Endothelial cell of umbilical vein (primary cell): ENCODE results near the gene TOP1.

Experiments used
- EZH2 ChIP-seq: IDR thresholded peaks from 2 replicates; pipeline ENCODE4 v1.6.1; 2012; ENCODE audit warnings: borderline replicate concordance, low read depth, mild to moderate bottlenecking, moderate library complexity, low read length, inconsistent platforms; ENCODE audit not compliant: severe bottlenecking
- JUN ChIP-seq: IDR thresholded peaks from 2 replicates; pipeline ENCODE4 v1.6.1; 2011; ENCODE audit warnings: borderline replicate concordance, low read depth; ENCODE audit not compliant: insufficient read length, insufficient read depth
- POLR2A ChIP-seq: IDR thresholded peaks from 2 replicates; pipeline ENCODE4 v1.6.1; 2012; ENCODE audit warnings: low read depth, mild to moderate bottlenecking, control low read depth, low read length
- POLR2AphosphoS5 ChIP-seq: IDR thresholded peaks from 2 replicates; pipeline ENCODE4 v1.6.1; 2012; ENCODE audit warnings: low read depth, mild to moderate bottlenecking, control low read depth, low read length, moderate library complexity; ENCODE audit not compliant: insufficient read depth
- TF ChIP-seq, protein P1 (sequence below), 2 donors: IDR thresholded peaks; 1 replicate in 1 of 2; 2 replicates in 1 of 2; pipeline ENCODE4 v1.5.1; 2011; ENCODE audit warnings: low read length in 2 of 2, mild to moderate bottlenecking in 2 of 2, moderate library complexity in 2 of 2, control low read depth in 1 of 2, inconsistent platforms in 1 of 2, low read depth in 1 of 2; ENCODE audit not compliant: insufficient read depth in 1 of 2; ENCODE audit errors: extremely low read depth in 1 of 2

- TF ChIP-seq JUN (no peak), EZH2 (no peak), POLR2A (no peak), POLR2AphosphoS5 (no peak)
- TF ChIP-seq, protein P1, sequence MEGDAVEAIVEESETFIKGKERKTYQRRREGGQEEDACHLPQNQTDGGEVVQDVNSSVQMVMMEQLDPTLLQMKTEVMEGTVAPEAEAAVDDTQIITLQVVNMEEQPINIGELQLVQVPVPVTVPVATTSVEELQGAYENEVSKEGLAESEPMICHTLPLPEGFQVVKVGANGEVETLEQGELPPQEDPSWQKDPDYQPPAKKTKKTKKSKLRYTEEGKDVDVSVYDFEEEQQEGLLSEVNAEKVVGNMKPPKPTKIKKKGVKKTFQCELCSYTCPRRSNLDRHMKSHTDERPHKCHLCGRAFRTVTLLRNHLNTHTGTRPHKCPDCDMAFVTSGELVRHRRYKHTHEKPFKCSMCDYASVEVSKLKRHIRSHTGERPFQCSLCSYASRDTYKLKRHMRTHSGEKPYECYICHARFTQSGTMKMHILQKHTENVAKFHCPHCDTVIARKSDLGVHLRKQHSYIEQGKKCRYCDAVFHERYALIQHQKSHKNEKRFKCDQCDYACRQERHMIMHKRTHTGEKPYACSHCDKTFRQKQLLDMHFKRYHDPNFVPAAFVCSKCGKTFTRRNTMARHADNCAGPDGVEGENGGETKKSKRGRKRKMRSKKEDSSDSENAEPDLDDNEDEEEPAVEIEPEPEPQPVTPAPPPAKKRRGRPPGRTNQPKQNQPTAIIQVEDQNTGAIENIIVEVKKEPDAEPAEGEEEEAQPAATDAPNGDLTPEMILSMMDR (IDR thresholded peaks at IDR 0.05; ENCODE audit: extremely low read depth in 1 of 2, insufficient read depth in 1 of 2, low read depth in 1 of 2, low read length in 2 of 2) = no peak
Observed at GRCh38 chr20:41167118-41167470, 138.5 kb downstream of the TOP1 start.
